Glomerular endothelial cell (primary cell): ENCODE measurements around the gene DOCK1. TPM values are rescaled to one million over a fixed set of nuclear protein-coding genes. Genes with fewer than 3 reads are reported as not detected.
"Not testable (repeated sequence)": the region's sequence is repeated elsewhere in the genome, so short reads cannot be mapped to it uniquely, and the experiment has no call there.

ENCODE experiments used
- DNase-seq: peaks from one replicate; pipeline ENCODE4 v3.0.0-alpha.2; 2011; ENCODE audit warnings: low read depth, low spot score; ENCODE audit errors: extremely low read depth
- total RNA-seq: library from RNA; depleted of rRNA; stranded (reverse); fragments of >200 nt; gene quantifications from 2 replicates; pipeline ENCODE4 v1.2.3, GENCODE V29; 2015

DOCK1 gene
- total RNA-seq, 1 donor from 2014 or later, result 90.4 TPM

DNA sequence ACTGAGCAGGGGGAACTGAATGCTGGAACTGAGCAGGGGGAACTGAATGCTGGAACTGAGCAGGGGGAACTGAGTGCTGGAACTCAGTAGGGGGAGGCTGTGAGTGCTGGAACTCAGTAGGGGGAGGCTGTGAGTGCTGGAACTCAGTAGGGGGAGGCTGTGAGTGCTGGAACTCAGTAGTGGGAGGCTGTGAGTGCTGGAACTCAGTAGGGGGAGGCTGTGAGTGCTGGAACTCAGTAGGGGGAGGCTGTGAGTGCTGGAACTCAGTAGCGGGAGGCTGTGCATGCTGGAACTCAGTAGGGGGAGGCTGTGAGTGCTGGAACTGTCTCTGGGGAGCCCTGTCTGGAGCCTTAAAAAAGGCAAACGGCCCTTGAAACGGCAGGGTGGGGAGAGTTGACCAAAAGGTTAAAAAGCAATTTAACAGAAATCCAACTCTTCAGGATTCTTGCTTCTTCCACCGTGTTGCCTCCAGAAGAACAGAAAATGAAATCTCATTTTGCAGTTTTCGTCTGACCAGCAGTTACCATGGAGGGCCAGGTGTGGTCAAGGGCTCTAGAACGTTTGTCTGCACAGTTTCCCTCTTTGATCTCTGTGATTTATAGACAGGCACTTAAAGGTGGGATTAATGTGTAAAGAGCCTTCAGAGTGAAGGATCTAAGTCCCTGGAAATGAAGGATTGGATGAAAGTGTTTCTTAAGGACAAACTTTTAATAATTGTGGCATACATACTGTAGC, 19.1 kb downstream of the DOCK1 start:
- no peak for DNase-seq

DNA sequence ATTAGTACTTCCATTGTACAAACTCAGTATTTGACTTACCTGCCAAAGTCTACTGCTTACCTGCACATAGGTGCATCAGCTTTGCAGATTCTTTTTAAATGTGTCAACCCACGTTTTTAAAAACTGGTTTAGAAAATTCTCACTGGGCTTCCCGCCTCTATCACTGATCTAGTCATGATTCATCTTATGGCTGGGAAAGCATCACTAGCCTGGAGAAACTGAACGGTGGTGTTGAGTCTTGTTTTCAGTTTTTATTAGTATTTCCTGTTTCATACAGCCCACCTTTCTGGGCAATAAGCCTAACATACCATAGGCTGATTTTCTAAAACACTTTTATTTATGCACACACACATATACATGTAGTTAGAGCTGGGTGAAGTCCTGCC, 19.7 kb downstream of the DOCK1 start:
- no peak for DNase-seq

DNA sequence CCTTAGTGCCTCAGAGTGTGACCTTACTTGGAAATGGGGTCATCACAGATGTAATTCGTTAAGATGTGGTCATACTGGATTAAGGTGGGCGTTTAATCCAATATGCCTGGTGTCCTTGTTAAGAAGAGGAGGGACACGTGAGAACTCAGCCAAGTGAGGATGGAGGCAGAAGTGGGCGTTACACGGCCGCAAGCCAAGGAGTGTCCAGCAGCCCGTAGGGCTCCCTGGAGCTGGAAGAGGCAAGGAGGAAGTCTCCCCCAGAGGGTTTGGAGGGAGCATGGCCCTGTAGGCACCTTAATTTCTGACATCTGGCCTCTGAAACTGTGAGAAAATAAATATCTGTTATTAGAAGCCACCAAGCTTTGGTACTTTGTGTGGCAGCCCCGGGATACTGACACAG, 21.3 kb downstream of the DOCK1 start:
- DNase-seq, result no peak

DNA sequence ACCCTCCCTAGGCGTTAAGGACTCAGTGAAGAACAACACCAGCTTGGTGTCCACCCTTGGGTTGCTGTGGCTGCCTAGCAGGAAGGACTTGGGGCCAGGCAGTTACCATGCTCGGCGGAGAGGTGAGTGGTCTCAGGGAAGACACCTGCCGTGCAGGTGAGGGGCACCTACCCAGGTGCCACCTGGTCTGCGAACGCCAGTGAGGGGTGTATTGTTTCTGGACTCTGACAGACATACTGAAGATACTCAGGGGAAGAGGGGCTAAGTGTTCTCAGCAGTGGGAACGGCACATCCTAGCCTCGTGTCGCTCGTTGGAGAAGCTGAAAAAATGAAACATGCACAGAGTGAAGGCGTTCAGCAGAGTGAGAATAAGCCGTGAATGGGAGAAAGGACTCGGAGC, 22.6 kb downstream of the DOCK1 start:
- no peak for DNase-seq

DNA sequence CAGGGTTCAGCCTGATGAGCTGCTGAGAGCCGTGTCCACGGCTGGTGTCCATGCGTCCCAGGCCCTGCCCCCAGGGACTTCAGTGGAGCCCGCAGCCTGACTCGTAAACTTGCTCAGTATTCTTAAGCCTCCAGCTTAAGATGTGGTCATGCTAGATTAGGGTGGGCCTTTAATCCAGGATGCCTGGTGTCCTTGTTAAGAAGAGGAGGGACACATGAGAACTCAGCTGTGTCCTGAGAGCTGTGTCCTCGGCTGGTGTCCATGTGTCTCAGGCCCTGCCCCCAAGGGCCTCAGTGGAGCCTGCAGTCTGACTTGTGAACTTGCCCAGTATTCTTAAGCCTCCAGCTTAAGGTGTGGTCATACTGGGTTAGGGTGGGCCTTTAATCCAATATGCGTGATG, 23.0 kb downstream of the DOCK1 start:
- no peak for DNase-seq

DNA sequence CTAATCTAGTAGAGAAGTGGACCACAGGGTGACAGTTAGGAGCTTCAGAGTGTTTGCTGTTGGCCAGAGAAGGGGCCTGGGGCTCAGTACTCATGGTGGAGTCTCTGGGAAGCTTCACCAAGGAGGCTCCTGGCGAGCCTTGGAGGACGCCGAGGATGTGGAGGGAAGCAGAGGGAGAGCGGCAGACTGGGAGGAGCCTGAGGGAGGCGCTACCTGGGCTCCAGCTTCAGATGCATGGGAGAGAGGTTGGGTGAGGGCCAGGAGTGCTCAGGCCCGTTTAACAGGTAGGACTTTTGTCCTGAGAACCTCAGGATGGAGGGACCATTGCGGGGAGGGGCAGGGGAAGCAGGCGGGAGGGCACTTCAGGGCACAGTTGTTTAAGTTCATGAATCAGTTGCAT, 24.2 kb downstream of the DOCK1 start:
- DNase-seq, result no peak

DNA sequence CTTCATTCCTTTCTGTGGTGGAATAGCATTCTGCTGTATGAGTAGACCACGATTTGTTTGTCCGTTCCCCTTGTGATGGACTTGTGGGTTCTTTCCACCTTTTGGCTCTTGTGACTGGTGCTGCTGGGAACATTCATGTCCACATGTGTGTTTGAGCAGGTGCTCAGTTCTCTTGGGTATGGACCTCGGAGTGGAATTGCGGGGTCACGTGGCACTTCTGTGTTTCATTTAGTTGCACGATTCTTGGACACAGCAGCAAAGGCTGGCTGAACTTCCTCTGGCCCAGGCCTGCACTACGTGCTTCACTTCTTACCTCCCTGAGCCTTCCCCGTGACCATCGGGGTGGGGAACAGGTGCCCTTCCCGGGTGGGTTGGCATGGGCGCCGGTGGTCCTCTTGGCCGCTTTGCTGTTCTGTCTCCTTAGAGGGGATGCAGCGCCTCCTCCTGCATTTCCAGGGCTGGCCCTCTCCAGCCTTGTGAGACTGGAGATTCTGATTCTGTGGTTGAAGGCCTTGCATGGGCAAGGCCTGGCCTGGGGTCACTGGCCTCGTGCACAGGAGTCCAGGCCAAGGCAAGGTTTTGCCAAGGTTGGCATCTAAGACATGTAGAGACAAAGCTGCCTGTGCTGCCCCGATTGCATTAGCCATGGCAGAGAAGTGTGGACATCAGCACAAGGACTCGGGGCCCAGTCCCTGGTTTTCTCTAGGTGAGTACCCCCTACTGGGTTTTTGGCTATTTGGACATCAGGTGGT, 25.1 kb downstream of the DOCK1 start:
- DNase-seq, result no peak

DNA sequence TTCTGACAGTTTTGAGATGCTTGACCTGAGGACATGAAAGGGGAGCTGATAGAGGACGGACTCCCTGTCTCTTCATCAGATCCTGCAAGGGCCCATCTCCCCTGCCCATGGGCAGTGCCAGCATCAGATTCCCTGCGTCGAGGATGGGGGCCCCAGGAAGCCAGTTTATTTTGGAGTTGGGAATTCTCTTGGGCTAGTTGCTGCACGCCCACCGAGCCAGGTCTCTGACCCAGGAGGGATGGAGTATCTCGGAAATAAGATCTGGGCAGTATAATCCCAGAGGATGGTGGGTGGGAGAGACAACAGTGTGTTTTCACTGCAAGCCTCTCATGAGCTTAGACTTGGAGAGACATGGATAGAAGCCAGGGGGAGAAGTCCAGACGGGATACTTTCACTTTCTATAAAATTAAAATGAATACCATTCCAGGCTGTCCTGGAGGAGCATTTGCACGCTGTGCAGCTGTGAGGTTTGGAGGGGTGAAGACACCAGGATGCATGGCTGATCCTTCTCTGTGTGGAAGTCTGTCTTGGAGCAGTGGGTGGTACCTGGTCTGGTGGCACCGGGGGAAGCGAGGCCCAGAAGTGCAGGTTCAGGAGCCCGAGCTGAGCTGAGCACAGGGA, 25.8 kb downstream of the DOCK1 start:
- DNase-seq, result no peak

DNA sequence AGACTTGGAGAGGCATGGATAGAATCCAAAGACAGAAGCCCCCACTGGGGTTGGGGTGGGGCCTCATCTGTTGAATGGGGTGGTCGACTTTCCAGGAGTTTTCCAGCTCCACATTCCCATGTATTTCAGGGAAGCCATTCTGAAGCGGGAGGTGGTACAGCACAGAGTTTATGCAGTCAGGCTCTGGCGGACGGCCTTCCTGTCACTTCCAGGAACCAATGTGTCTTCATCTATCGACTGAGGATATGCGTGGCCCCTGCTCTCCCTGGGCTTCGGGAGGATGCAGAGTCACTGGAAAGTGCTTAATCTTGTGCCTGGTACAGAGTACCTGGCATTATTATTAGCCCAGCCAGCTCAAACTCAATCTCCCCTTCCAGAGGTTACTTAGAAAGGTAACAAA, 26.3 kb downstream of the DOCK1 start:
- no peak for DNase-seq

DNA sequence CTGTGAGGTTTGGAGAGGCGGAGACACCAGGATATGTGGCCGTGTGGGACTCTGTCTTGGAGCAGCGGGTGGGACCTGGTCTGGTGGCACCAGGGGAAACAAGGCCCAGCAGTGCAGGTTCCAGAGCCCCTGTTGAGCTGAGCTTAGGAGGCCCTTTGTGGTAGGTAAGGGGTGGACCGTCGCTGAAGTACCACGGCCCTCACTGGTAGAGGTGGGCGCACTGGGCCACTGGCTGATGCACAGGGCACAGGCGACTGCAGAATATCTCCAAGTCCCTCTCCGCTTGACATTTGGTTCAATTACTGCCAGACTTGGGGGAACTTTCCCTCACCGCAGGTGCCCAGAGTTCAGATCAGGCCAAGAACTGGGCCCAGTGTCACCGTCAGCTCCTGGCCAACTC, 27.3 kb downstream of the DOCK1 start:
- no peak for DNase-seq

DNA sequence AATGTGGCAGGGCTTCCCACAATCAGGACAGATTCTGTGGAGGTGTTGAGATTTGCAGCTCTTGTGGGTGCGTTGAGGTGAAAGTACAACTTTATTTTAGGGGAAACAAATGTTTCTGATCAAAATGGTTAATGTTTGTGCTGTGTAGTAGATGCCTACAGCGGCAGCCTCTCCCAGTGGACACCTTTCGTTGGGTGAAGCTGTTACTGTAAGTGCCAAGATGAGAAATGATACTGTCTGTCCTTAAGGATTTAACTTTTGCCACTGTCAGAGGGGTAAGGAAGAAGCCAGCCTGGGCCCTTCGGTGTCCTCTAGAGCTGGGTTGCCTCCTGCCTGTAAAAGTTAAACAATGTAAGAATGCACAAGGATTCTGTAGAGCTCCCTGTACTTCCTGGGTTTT, 27.9 kb downstream of the DOCK1 start:
- no peak for DNase-seq

DNA sequence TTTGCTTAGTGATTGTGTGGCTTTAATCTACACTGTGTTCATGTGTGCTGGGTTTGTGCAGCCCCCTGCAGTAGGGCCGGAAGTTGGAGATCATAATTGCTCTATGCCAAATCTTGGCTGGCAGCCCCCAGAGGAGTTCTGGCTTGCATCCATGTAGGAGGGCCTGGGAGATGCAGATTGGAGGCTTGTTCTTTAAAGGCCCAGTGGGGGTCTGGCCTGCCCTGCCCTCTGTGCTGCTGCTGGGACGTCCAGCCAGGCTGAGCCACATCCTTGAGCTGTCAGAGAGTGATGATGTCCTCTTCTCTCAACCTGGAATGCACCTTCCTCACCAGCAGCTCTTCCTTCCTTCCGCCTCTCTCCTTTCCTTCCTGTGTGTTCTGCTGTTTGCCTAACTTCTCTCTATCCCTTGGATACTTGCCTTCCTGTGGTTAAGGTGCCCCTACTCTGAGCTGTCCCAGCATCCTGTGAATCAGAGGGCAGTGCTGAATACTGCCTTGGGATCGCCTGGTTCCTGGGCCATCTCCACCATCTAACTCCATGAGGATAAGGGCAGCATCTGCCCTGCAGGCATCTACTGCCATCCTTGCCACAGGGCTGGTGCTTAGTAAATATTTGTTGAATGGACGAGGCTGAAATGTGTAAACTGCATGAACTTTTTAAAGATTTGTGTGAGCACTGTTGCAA, 30.2 kb downstream of the DOCK1 start:
- no peak for DNase-seq

DNA sequence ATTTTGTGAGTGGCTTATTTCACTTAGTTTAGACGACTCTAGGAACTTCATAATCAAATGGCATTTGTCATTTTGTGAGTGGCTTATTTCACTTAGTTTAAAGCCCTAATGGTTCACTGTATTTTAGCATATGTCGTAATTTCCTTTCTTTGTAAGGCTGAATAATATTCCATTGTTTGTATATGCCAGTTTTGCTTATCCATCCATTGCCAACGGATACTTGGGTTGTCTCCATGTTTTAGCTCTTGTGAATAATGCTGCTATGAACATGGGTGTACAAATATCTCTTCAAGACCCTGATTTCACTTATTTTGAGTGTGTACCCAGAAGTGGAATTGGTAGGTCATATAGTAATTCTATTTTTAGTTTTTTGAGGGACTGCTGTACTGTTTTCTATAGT, 31.8 kb downstream of the DOCK1 start:
- DNase-seq, result no peak

DNA sequence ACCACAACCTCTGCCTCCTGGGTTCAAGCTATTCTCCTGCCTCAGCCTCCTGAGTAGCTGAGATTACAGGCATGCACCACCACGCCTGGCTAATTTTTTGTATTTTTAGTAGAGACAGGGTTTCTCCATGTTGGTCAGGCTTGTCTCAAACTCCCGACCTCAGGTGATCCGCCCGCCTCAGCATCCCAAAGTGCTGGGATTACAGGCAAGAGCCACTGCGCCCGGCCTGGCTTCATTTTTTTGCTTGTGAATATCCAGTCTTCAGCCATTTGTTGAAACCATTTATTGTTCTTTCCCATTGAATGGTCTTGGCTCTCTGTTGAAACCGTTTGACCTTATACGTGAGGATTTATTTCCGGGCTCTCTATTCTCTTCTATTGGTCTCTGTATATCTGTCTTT, 32.9 kb downstream of the DOCK1 start:
- DNase-seq, result not testable (repeated sequence)

DNA sequence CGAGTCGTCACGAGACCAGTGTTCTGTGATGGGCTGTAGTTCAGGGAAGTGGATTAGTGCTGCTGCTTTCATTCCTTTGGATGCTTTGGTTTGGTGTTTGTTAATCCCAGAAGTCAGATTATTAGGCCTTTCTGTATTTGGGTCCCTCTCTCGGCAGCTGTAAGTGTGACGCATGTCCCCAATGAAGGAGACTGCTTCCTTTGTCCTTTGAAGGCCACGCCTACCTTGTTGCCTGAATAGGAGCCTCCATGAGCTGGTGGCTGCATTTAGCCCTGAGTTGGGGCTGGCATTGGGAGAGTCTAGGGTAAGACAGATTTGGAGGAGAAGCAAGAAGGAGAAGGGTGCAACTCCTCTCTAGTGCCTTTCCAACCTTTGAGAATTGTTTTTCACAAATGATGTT, 34.5 kb downstream of the DOCK1 start:
- no peak for DNase-seq

DNA sequence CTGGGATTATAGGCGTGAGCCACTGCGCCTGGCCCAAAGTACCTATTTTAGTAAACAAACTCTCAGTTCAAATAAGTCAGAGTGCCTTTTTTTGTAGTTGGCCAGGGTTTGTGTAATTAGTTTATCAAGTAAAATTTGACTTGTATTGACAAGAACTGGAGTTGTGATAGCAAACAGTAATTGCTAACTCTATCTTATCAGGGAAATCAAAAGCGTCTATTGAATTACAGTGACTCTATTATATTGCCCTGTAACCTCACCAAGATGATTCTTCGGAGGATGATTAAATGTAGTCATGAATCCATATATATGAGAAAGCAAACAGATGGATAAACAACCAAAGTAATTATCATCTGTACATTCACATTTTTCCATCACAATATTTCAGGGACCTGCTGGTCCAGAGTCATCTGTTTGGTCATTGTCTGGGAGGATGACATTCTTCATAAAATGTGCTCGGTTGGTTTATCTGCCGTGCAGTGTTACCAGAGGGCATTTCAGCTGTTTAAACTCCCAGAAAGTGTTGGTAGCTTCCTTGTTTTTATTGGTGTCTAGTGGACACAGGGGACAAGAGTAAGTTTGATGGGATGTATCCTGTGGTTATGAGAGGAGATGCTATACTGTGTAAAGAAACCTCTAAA, 35.6 kb downstream of the DOCK1 start:
- no peak for DNase-seq

DNA sequence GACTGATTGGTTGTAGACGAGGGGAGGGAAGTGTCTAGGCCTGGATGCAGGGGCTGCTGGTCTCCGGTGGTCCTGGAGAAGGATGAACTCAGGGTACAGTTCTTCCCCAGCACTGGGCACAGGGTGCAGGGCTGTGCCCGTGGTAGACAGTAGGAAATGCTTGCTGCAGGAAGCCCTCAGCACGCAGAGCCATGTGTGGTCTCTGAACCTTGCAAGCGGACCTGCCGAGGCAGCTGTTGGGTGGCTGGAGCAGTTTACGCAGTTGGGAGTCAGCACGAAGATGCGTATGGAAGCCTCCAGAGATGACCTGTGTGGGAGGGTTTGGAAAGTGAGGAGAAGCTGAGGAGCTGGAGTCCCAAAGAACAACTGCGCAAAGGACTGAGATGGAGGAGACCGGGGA, 39.0 kb downstream of the DOCK1 start:
- no peak for DNase-seq

DNA sequence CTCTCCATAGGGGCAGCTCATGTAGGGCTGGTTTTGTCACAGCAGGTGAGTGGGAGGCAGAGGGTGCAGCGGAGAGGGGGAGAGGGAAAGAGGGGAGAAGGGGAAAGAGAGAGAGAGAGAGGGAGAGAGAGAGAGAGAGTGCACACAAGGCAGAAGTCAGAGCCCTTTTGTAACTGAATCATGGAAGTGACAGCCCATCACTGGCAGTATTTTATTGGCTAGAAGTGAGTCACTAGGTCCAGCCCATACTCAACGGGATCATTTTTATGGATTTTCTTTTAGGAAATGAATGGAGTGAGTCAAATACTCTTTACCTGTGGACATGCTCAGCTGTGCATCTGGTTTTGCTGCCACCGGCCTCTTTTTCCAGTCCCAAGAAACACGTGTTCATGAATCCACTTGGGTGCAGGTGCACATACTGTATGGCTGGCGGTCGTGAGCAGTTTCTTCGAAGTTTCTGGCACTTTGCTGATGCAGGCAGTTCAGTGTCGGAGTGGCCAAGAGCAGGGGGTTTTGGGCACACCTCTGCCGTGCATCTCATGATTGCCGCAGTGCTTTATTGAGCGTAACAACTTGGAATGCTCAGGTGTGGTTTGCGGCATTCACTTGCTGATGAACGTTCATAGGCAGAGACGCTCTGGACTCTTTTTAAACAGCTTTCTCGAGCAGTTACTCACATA, 40.3 kb downstream of the DOCK1 start:
- DNase-seq, result no peak

DNA sequence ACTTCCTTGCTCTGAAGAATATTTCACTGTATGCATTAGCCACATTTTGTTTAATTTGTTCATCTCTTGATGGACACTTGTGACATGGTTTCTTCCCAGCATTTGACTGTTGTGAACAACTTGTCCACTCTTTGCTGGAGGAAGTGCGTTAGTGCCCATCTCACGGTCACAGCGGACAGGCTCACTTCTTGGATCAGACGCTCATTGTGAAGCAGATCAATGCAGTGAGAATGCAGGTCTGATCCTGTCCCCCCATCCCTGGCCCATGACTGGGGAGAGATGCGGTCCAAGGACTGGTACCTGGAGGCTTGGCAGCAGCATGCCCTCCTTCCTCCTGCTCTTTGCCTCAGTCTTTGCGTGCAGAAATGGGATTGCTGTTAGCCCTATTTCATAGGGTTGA, 41.5 kb downstream of the DOCK1 start:
- no peak for DNase-seq

DNA sequence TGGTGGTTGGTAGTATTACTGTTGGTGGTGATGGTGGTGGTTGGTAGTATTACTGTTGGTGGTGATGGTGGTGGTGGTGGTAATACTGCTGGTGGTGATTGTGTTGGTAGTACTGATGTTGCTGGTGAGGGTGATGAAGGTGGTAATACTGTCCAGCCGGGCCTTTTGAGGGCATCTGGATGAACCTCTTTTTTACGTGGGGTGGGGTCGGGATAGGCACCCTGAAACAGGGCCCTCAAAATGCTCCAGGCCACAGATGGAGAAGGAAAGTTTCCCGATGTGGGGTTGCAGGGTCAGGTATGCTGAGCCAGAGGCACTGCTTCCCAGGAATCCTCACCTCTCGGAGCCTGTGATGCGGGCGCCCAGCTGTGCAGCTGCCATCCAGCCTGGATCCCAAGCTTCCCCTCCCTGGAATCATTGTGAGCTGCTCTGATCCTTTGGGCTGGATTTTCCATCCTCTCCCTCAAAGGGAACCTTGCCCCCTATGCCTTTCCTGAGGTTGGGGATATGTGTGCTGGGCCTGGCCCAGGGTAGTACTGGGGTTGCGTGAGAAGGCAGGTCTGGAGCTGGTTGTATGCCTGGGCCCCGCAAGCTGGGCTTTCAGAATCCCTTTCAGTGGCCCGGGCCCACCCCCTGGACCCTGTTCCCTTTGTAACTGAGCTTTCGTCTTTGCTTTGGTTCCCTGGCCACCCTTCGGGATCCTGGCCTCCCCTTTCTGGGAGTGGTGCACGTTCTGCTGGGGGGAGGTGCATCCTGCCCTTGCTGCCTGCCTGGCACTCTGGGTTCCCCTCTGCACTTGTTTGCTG, 43.3 kb downstream of the DOCK1 start:
- DNase-seq, result no peak
